DOHH2 (cell line): ENCODE results near the gene TTC21A.
A peak's percentile ranks its signal among the peaks of the same experiment; 100 is the strongest.

Experiments
- H3F3A ChIP-seq: fragments of 200-600 bp; sonication (generic), shearing (Covaris generic); 2 replicates; pipeline ENCODE4 v1.6.0; 2016; ENCODE audit warnings: antibody characterized with exemption, mild to moderate bottlenecking; ENCODE audit not compliant: control insufficient read depth, insufficient read depth
- H3K27ac ChIP-seq: fragments of 200-600 bp; sonication (generic); 2 replicates; pipeline ENCODE4 v1.5.1; 2014; ENCODE audit warnings: low read depth, mild to moderate bottlenecking, low read length, moderate library complexity
- H3K27me3 ChIP-seq: fragments of 200-600 bp; sonication (generic); 2 replicates; pipeline ENCODE4 v1.6.1; 2014; ENCODE audit warnings: mild to moderate bottlenecking, low read length, mixed read lengths; ENCODE audit not compliant: control insufficient read depth
- H3K36me3 ChIP-seq: fragments of 200-600 bp; sonication (generic); 2 replicates; pipeline ENCODE4 v1.6.1; 2014; ENCODE audit warnings: mild to moderate bottlenecking, low read length, moderate library complexity, mixed read lengths; ENCODE audit not compliant: control insufficient read depth
- H3K4me1 ChIP-seq: fragments of 200-600 bp; sonication (generic); 2 replicates; pipeline ENCODE4 v1.6.1; 2014; ENCODE audit warnings: mild to moderate bottlenecking, low read length, mixed read lengths; ENCODE audit not compliant: control insufficient read depth
- H3K4me2 ChIP-seq: fragments of 200-600 bp; sonication (generic); 2 replicates; pipeline ENCODE4 v1.6.0; 2014; ENCODE audit warnings: mild to moderate bottlenecking, low read length, moderate library complexity
- H3K4me3 ChIP-seq: fragments of 200-600 bp; sonication (generic); 2 replicates; pipeline ENCODE4 v1.5.1; 2014; ENCODE audit warnings: mild to moderate bottlenecking, low read length, mixed read lengths
- H3K79me2 ChIP-seq: fragments of 200-600 bp; sonication (generic); 2 replicates; pipeline ENCODE4 v1.6.1; 2014; ENCODE audit warnings: mild to moderate bottlenecking, low read length, mixed read lengths; ENCODE audit not compliant: control insufficient read depth
- H3K9me2 ChIP-seq: fragments of 200-600 bp; sonication (generic); replicated peaks from 2 replicates; pipeline ENCODE4 v1.6.1; 2014; ENCODE audit warnings: mild to moderate bottlenecking, low read length, mixed read lengths; ENCODE audit not compliant: control insufficient read depth
- H3K9me3 ChIP-seq: fragments of 200-600 bp; sonication (generic); 2 replicates; pipeline ENCODE4 v1.6.1; 2014; ENCODE audit warnings: antibody characterized with exemption, low read length, mixed read lengths; ENCODE audit not compliant: control insufficient read depth, insufficient read depth
- H4K20me1 ChIP-seq: fragments of 200-600 bp; sonication (generic); 2 replicates; pipeline ENCODE4 v1.6.0; 2014; ENCODE audit warnings: low read depth, mild to moderate bottlenecking, antibody characterized with exemption, low read length, moderate library complexity; ENCODE audit not compliant: control insufficient read depth, insufficient read depth
- EZH2phosphoT487 ChIP-seq: fragments of 200-600 bp; sonication (generic); IDR thresholded peaks from 2 replicates; pipeline ENCODE4 v1.6.1; 2017; ENCODE audit warnings: borderline replicate concordance, mild to moderate bottlenecking, antibody characterized with exemption, low read length, moderate library complexity, mixed read lengths
- TF ChIP-seq, protein P1 (sequence below): fragments of 200-600 bp; sonication (generic); IDR thresholded peaks from one replicate; pipeline ENCODE4 v1.5.1; 2014; ENCODE audit warnings: antibody characterized with exemption, mild to moderate bottlenecking, low read depth, low read length; ENCODE audit not compliant: poor library complexity, severe bottlenecking

The TTC21A gene

DNA sequence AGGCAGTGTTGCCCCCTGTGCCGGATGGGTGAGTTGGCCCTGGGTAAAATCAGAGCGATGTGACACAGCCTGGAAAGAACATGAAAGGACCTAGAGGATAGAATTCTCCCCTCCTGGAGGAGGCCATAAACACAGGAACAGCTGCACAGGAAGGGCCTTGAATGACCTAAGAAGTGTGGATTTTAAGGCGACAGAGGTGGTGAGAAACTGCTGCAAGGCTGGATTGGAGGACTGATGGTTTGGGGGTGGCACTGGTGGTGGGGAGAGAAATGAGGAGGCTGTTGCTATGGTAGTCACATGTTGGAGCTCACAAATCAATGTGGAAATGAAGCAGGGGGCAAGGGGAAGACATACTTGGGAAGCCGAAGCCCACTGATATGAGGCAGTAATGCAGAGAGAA lies 71.1 kb downstream of the TTC21A start:
- H3K4me3 ChIP-seq = peak overlapping the region; percentile 76
- no peaks in the 10 kb centered on the region for H3K27me3 ChIP-seq
- H3K27ac ChIP-seq = no peak overlapping the region; the same call in 1 of the 2 replicates
- peaks cover 38% of the 10 kb centered on the region for H3K4me1 ChIP-seq
- no peaks in the 10 kb centered on the region for H3K9me3 ChIP-seq
- H3K79me2 ChIP-seq = no peaks in the 10 kb centered on the region
- H3K36me3 ChIP-seq = no peaks in the 10 kb centered on the region
- H3F3A ChIP-seq = peaks cover 18% of the 10 kb centered on the region
- no peak for TF ChIP-seq EZH2phosphoT487
- TF ChIP-seq, protein P1, sequence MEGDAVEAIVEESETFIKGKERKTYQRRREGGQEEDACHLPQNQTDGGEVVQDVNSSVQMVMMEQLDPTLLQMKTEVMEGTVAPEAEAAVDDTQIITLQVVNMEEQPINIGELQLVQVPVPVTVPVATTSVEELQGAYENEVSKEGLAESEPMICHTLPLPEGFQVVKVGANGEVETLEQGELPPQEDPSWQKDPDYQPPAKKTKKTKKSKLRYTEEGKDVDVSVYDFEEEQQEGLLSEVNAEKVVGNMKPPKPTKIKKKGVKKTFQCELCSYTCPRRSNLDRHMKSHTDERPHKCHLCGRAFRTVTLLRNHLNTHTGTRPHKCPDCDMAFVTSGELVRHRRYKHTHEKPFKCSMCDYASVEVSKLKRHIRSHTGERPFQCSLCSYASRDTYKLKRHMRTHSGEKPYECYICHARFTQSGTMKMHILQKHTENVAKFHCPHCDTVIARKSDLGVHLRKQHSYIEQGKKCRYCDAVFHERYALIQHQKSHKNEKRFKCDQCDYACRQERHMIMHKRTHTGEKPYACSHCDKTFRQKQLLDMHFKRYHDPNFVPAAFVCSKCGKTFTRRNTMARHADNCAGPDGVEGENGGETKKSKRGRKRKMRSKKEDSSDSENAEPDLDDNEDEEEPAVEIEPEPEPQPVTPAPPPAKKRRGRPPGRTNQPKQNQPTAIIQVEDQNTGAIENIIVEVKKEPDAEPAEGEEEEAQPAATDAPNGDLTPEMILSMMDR = no peak
- H4K20me1 ChIP-seq = no peaks in the 10 kb centered on the region
- H3K9me2 ChIP-seq = no peaks in the 10 kb centered on the region
- H3K4me2 ChIP-seq = peak overlapping the region; percentile 90

DNA sequence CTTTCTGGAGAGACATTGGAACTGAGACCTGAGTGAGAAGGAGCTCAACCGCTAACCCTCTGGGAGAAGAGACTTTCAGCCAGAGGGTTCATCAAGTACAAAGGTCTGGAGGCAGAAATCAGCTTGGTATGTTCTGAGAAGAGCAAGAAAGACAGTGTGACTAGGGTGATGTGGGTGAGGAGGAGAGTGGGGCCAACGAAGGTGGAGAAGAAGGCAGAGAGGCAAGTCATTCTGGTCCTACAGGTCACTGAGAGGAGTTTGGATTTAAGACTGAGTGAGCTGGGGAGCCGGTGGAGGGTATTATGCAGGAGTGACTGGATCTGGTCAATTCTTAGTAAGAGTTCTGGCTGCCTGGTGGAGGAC lies 72.7 kb downstream of the TTC21A start:
- H3K4me3 ChIP-seq = peak overlapping the region; percentile 74
- H3K36me3 ChIP-seq = no peaks in the 10 kb centered on the region
- H4K20me1 ChIP-seq = no peaks in the 10 kb centered on the region
- no peaks in the 10 kb centered on the region for H3K9me2 ChIP-seq
- H3K9me3 ChIP-seq = no peaks in the 10 kb centered on the region
- H3K27me3 ChIP-seq = no peaks in the 10 kb centered on the region
- peaks cover 38% of the 10 kb centered on the region for H3K4me1 ChIP-seq
- H3K4me2 ChIP-seq = peak overlapping the region; percentile 93
- peaks cover 18% of the 10 kb centered on the region for H3F3A ChIP-seq
- TF ChIP-seq, protein P1 = no peak
- TF ChIP-seq EZH2phosphoT487 = no peak
- H3K27ac ChIP-seq = no peak overlapping the region
- H3K79me2 ChIP-seq = no peaks in the 10 kb centered on the region

DNA sequence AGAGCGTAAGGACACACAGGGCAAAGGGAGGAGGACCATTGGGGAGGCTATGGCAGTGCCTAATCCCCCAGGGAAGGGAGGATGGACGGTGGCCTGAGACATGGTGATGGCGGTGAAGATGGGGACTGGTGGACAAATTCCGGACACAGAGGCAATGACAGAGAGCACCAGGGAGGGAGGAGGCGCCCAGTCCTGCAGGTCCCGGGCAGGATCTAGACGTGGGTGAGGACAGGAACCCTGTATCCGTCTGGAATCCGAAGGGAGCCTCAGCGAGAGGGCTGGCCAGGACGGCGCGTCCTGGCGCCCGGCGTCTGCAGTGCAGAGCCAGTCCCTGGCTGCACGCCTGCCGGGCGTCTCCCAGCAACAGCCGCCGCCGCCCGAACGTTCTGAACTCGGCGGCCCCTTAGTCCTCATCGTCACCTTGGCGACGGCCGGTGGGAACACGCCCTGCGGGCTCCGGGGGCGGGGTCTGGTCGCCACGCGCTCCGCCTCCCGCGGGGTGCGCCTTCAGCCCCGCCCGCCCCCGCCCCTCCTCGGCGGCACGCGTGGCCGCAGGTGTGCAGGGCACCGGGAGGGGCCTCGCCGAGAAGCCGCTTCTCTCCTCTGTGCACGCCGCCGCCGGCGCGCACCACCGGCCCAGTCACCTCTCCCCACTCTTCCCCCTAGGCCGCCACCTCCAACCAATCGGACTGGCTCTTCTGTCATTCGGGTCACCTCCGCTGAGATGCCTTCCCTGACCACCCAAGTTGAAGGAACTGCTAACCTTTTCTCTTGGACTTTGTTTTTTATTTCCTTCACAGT lies 73.3 kb downstream of the TTC21A start:
- Histone ChIP-seq H3K4me3 (peak overlapping the region; percentile 74), H3F3A (peaks cover 18% of the 10 kb centered on the region), H3K27ac (no peak overlapping the region), H3K9me2 (no peaks in the 10 kb centered on the region), H3K79me2 (no peaks in the 10 kb centered on the region), H4K20me1 (no peaks in the 10 kb centered on the region), H3K4me2 (peak overlapping the region; percentile 93), H3K36me3 (no peaks in the 10 kb centered on the region), H3K27me3 (no peaks in the 10 kb centered on the region), H3K4me1 (peaks cover 38% of the 10 kb centered on the region), H3K9me3 (no peaks in the 10 kb centered on the region)
- no peak for TF ChIP-seq EZH2phosphoT487
- TF ChIP-seq, protein P1 = no peak
